ENCODE measurements around the gene CENPP.

- TF ChIP-seq, protein P1, sequence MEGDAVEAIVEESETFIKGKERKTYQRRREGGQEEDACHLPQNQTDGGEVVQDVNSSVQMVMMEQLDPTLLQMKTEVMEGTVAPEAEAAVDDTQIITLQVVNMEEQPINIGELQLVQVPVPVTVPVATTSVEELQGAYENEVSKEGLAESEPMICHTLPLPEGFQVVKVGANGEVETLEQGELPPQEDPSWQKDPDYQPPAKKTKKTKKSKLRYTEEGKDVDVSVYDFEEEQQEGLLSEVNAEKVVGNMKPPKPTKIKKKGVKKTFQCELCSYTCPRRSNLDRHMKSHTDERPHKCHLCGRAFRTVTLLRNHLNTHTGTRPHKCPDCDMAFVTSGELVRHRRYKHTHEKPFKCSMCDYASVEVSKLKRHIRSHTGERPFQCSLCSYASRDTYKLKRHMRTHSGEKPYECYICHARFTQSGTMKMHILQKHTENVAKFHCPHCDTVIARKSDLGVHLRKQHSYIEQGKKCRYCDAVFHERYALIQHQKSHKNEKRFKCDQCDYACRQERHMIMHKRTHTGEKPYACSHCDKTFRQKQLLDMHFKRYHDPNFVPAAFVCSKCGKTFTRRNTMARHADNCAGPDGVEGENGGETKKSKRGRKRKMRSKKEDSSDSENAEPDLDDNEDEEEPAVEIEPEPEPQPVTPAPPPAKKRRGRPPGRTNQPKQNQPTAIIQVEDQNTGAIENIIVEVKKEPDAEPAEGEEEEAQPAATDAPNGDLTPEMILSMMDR (IDR thresholded peaks at IDR 0.05), result no peak
- TF ChIP-seq POLR2AphosphoS5 (IDR thresholded peaks at IDR 0.05) (no peak), EP300 (IDR thresholded peaks at IDR 0.05; ENCODE audit: low read depth) (no peak)
Observed at GRCh38 chr9:92547356-92547755, 221.6 kb downstream of the CENPP start.

Measured in transverse colon (tissue), 4 donors.